GM06990 (cell line): ENCODE data around the gene STEAP3.

ENCODE experiments used
- DNase-seq: peaks from one replicate; pipeline ENCODE4 v3.0.0-alpha.2; 2011; ENCODE audit not compliant: insufficient read length; ENCODE audit errors: extremely low read depth
- H3K27me3 ChIP-seq: replicated peaks from 2 replicates; pipeline ENCODE4 v1.6.0; 2011; ENCODE audit warnings: low read length; ENCODE audit not compliant: control insufficient read depth, insufficient read depth
- H3K36me3 ChIP-seq: 2 replicates; pipeline ENCODE4 v1.5.1; 2011; ENCODE audit warnings: low read length; ENCODE audit not compliant: control insufficient read depth, insufficient read depth
- H3K4me3 ChIP-seq: replicated peaks from 2 replicates; pipeline ENCODE4 v1.5.1; 2011; ENCODE audit warnings: low read depth, mild to moderate bottlenecking, control low read depth, low read length
- TF ChIP-seq, protein P1 (sequence below): IDR thresholded peaks from 2 replicates; pipeline ENCODE4 v1.5.1; 2011; ENCODE audit warnings: low read length, control low read depth, mild to moderate bottlenecking, inconsistent platforms; ENCODE audit not compliant: insufficient read depth, poor library complexity, severe bottlenecking

Gene STEAP3

DNA sequence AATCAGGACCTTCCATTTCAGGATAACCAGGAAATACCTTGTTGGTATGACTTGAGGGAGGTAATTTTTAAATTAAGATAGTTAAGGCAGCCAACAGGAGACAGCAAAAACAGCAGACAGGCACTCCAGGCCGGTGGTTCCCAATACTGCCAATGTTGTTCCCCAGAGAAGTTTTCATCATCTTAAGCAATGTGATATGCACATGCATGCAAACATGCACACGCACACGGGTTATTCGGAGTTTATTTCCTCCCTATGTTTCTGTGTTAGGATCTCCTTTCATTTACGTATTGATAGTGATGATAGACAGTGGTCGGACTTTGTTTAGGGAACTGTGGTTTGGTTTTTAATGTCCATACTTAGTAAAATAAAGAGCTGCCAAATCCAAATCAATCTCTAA lies 55.3 kb downstream of the STEAP3 start:
- TF ChIP-seq, protein P1, sequence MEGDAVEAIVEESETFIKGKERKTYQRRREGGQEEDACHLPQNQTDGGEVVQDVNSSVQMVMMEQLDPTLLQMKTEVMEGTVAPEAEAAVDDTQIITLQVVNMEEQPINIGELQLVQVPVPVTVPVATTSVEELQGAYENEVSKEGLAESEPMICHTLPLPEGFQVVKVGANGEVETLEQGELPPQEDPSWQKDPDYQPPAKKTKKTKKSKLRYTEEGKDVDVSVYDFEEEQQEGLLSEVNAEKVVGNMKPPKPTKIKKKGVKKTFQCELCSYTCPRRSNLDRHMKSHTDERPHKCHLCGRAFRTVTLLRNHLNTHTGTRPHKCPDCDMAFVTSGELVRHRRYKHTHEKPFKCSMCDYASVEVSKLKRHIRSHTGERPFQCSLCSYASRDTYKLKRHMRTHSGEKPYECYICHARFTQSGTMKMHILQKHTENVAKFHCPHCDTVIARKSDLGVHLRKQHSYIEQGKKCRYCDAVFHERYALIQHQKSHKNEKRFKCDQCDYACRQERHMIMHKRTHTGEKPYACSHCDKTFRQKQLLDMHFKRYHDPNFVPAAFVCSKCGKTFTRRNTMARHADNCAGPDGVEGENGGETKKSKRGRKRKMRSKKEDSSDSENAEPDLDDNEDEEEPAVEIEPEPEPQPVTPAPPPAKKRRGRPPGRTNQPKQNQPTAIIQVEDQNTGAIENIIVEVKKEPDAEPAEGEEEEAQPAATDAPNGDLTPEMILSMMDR, result no peak
- H3K27me3 ChIP-seq, result no peaks in the 10 kb centered on the region
- DNase-seq, result no peak
- H3K4me3 ChIP-seq, result no peak overlapping the region
- H3K36me3 ChIP-seq, result no peaks in the 10 kb centered on the region

DNA sequence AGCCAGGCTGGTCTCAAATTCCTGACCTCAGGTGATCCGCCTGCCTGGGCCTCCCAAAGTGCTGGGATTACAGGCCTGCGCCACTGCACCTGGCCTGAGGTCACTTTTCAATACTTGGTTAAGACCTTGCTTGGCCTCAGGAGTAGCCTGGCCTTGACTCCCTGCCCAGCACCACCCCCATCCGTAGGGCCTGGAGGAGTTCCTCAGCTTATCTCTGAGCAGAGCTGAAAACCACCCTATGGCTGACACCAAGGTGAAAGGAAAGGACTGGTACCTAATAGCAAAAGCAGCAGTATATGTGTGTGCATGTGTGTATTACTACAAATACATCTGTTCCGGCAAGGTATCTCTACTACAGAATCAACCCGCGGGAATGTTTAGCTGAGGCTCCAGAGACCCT lies 56.0 kb downstream of the STEAP3 start:
- no peaks in the 10 kb centered on the region for H3K27me3 ChIP-seq
- no peak overlapping the region for H3K4me3 ChIP-seq
- H3K36me3 ChIP-seq, result no peaks in the 10 kb centered on the region
- TF ChIP-seq, protein P1, result no peak
- DNase-seq, result no peak

DNA sequence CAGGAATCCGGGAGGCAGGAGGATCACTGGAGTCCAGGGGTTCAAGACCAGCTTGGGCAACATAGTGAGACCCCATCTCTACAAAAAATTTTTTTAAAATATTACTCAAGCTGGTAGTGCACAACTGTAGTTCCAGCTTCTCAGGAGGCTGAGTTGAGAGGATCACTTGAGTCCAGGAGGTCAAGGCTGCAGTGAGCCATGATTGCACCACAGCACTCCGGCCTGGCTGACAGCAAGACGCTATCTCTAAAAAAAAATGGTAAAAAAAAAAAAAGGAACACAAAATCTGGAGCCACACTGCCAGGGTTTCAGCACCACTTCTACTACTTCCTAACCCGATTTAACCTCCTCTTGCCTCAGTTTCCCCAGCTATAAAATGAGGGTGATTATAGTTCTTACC lies 57.0 kb downstream of the STEAP3 start:
- Histone ChIP-seq H3K4me3 (no peak overlapping the region), H3K36me3 (no peaks in the 10 kb centered on the region), H3K27me3 (no peaks in the 10 kb centered on the region)
- TF ChIP-seq, protein P1, result no peak
- DNase-seq, result no peak

DNA sequence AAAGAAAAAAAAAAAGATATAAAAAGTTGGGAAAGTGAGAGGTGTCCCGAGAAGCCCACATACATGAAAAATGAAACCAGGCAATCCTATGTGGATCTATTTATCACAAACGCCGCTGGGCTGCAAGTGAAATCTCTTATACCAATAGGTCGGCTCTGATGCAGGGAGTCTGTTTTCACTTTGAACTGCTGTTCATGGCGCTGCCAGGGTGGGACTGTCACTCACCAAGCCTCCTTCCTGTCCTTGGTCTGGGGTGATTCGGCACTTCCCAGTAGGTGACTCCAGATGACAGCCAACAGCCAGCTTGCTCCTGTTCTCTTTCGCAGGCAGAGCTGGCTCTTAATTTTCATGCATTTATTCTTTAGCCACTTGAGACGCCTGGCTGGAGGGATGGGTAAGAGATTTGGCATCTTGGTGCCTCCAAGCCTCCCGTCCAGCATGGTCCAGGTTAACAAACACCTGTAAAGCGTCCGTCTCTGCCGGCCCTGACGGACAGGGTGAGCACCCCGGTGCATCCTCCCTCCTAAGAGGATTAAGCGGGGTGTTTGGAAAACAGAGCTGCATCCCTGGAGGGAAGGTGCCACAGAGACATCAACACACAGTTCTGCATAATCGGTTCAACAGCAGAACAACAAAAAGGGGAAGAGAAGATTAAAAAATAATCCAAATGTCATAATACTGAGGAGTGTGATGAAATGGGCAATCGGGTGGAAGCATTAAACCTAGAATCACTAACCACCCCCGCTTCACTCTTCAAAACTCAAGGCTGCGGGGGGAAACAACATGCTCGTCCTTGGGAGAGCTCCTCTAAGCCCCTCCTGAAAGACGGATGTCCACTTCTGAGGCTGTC lies 58.7 kb downstream of the STEAP3 start:
- TF ChIP-seq, protein P1, result no peak
- Histone ChIP-seq H3K4me3 (no peak overlapping the region), H3K36me3 (no peaks in the 10 kb centered on the region), H3K27me3 (no peaks in the 10 kb centered on the region)
- no peak for DNase-seq

DNA sequence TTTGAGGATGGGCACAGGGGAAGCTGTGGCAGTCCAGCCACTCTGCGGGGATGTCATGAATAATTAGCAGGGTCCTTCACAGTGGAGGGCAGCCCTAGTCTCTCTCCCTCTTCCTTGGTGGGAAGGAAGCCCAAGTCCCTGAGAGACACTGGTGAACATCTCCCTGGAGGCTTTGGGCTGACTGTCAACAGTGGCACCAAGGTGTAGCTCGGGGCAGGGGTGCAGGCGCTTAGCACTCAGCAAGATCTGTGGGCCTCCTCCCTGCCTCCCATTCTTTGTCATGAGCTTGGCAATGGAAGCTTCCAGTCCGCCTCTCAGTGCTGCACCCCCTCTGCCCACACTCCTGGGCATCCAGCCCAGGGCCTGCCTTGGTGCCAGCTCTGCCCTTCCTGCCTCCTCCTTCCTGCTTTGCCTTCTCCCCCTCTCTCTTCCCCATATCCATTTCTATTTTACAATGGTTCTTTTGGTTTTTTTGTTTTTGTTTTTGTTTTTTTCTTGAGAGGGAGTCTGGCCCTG lies 59.4 kb downstream of the STEAP3 start:
- TF ChIP-seq, protein P1, result no peak
- H3K36me3 ChIP-seq, result no peaks in the 10 kb centered on the region
- H3K4me3 ChIP-seq, result no peak overlapping the region
- H3K27me3 ChIP-seq, result no peaks in the 10 kb centered on the region
- no peak for DNase-seq
